ENCODE measurements around the gene CMKLR1.

DNA sequence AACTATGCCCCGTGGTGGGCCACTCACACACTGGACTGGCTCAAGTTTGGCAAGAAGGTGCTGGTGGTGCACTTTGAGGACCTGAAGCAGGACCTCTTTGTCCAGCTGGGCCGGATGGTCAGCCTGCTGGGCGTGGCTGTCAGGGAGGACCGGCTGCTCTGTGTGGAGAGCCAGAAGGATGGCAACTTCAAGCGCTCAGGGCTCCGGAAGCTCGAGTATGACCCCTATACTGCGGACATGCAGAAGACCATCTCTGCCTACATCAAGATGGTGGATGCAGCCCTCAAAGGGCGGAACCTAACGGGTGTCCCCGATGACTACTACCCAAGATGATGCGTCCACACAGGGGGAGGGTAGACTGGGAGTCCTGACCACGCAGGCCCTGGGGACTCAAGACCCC, 91.1 kb downstream of the CMKLR1 start:
- TF ChIP-seq, protein P1, sequence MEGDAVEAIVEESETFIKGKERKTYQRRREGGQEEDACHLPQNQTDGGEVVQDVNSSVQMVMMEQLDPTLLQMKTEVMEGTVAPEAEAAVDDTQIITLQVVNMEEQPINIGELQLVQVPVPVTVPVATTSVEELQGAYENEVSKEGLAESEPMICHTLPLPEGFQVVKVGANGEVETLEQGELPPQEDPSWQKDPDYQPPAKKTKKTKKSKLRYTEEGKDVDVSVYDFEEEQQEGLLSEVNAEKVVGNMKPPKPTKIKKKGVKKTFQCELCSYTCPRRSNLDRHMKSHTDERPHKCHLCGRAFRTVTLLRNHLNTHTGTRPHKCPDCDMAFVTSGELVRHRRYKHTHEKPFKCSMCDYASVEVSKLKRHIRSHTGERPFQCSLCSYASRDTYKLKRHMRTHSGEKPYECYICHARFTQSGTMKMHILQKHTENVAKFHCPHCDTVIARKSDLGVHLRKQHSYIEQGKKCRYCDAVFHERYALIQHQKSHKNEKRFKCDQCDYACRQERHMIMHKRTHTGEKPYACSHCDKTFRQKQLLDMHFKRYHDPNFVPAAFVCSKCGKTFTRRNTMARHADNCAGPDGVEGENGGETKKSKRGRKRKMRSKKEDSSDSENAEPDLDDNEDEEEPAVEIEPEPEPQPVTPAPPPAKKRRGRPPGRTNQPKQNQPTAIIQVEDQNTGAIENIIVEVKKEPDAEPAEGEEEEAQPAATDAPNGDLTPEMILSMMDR (IDR thresholded peaks at IDR 0.05; ENCODE audit: low read length) = no peak
- TF ChIP-seq EZH2 (IDR thresholded peaks at IDR 0.05; ENCODE audit: borderline replicate concordance, low read length) = no peak
